HG03457 (cell line): ENCODE data around the gene EGFR.
"Not testable (repeated sequence)": the region's sequence is repeated elsewhere in the genome, so short reads cannot be mapped to it uniquely, and the experiment has no call there.

Source experiments
- ATAC-seq: cut with Tn5 transposase; IDR thresholded peaks from one replicate; pipeline ENCODE4 v1.9.1; 2021; ENCODE audit warnings: moderate number of reproducible peaks; ENCODE audit not compliant: unreplicated experiment

EGFR gene

DNA sequence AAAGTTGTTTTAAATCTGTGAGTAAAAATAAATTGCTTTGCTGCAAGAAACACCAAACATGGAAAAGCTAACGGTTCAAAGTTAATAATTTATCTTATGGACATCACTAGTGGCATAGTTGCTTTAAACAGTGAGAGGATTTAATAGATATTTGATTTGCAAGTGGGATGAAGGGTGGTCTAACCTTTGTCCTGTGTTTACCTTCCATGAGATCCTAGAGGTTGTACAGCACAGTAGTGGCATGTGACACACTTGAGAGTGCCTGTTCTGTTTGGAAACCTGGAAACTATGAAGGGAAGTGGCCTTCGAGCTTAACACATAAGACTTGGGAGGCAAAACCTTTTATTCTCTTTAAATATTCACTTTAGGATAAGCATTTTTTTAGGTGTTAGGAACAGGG, 16.0 kb downstream of the EGFR start:
- ATAC-seq, result no peak

DNA sequence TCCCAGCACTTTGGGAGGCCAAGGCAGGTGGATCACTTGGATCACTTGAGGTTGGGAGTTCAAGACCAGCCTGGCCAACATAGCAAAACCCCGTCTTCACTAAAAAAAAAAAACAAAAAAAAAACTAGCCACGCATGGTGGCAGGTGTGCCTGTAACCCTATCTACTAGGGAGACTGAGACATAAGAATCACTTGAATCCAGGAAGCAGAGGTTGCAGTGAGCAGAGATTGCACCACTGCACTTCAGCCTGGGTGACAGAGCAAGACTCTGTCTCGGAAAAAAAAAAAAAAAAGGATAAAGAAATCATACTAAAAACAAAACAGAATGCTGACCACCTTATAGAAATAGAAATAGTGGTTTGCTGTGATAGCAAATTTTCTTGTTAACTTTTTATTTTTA, 16.6 kb downstream of the EGFR start:
- not testable (repeated sequence) for ATAC-seq

DNA sequence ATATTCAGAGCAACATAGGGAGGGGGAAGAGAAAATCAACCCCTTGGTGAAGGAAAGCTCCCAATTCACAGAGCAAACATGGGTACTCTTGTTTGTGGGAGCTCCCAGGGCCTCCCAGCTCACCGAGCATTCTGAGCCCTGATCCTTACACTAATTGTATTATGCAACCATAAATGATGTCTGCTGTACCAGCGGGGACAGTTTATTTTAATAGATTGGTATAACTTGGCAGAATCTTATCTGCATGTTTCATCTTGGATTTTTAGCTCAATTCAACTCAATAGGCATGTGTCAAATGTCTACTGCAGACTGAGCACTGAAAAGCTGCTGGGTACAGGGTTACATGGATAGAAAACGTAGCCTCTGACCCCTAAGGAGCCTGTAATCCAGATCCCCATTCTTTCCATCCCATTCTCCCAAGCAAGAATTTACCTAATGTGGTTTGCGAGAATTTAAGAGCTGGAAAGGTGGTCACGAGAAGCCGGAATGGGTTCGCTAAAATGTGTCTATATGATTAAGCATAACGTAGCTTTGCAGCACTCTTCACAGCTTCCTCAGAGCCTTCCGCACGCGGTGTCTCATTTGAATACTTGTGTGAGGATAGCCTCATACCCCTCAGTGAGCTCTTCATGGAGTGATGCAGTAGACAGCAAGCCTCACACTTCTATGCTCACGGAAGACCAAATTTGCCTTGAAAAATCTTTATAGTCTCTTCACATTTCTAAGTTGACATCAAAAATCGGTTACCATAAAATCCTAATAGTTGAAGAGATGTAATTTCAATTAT, 18.3 kb downstream of the EGFR start:
- no peak for ATAC-seq

DNA sequence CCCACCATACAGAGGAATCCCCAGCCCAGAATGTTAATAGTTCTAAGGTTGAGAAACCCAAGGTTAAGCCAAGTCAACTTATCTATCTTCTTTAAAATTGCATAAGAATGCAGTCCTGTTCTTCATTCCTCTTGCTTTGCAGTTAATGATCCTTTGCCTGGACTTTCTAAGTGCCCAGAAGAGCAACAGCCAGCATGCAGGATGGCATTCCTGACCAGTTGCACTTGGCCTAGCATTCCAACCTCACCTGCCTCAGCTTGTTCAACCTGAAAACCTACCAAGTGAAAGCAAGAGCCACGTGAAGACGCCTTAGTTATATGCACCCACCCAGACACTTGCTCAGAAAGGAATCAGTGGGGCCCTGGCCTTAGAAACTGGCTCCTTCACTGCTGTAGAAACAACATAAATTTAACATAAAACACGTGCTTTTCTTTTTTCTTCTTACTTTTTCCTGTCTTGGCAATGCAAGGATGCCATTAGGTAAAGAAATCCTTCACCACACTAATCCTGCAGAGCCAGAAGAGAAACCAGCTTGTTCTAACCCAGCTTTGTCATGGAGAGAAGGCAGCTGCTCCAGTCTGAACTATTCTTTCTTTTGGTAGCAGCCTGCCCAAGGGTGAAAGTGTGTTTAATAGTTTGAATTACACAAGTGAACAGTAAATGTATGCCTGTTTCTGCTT, 25.0 kb downstream of the EGFR start:
- no peak for ATAC-seq

DNA sequence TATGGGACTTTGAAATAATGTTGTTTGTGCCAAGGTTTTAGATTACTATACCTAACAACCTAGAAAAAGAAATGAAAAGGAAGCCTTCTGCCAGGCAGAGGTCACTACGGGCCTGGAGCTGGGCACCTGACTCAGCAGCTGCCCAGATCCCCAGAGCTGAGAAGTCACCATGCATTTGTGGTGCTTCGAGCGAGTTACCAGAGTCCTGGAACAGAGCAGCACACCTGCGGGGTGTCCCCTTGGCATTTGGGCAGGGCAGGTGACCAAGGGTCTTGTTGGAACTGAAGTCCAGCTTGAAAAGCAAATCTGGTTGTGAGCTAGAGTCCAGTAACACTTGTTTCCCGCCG, 25.5 kb downstream of the EGFR start:
- ATAC-seq, result no peak

DNA sequence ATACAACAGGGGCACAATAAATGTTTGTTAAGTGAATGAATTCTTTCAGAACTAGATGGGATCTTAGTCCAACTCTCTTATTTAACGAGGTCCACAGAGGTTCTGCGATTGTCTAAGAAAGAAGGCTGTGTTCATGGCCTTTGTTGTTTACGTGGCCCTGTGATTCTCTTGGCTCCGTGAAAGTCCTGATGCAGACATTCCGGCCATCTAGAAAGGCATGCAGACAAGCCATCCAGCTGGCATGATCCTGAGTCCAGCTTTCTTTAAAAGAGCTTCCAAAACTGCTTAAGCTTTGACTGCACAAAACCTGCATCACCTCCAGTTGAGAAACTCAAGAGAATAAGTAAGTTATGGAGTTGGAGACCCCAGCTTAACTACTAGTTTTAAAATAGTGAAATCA, 26.0 kb downstream of the EGFR start:
- no peak for ATAC-seq

DNA sequence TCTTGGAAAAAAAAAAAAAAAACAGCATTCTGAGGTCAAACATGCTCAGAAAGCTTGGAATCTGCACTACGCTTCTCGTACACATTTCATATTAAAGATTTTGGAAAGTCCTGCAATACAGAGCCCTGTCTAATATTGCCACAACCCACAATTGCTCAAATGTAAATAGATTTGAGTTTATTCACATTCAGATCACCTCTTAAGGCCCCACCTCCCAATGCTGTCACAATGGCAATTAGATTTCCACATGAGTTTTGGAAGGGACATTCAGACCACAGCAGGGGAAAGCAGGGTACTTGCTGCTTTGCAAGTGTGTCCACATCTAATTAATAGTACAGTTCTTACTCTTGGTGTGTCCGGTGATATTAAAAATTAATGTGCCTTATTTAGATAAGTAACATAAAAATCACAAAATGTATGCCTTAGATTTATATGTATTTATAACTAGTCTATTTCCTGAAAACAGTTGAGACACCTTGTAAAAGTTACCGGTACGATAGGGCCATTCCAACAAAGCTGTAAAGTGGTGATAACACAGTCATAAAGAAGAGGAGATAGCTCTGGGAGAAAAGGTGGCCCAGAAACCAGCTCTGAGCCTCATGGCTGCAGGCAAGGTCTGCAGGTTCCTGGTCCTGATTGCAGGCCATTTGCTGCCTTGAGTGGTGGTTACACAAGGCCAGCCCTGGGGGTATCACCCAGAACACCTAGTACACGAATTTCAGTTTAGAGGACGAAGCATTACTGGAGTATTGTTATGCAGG, 27.9 kb downstream of the EGFR start:
- no peak for ATAC-seq

DNA sequence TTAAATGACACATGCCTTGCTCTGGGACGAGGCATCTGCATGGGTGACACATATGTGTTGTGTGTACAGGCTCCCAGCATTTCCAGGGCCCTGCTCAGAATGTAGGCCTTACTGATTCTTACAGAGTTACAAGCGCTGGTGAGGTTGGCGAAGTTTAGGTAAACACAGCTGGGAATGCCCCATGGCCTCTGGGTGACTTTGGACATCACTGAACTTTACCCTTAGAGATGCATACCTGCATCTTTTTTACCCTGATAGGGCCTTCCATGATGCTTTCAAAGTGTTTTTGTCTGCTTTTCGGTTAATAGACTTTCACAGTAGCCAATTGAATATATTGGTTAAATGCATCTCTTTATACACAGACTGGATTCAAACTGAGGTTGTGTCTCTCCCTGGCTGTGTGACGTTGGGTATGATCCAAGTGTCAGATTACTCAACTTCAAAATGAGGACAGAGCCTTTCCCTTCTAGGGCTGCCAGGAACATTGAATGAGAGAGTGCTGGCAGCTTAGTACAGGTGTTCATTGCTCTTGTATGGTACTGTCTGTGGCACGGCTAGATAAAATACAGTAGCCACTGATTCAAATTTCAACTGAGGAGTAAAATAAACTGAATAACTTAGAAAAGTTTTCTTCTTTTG, 29.5 kb downstream of the EGFR start:
- ATAC-seq, result no peak

DNA sequence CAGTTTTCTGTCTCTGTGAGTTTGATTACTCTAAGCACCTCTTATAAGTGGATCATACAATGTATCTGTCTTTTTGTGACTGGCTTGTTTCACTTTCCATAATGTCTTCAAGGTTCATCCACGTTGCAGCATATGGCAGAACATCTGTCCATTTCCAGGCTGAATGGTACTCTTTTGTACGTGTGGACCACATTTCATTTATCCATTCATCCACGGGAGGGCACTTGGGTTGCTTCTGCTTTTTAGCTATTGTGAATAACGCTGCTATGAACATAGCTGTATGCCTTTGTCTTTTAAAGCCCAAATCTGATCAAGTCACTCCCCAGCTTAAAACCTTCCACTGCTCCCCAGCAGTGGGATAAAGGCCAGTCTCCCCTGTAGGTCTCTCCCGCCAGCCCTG, 31.5 kb downstream of the EGFR start:
- ATAC-seq, result no peak

DNA sequence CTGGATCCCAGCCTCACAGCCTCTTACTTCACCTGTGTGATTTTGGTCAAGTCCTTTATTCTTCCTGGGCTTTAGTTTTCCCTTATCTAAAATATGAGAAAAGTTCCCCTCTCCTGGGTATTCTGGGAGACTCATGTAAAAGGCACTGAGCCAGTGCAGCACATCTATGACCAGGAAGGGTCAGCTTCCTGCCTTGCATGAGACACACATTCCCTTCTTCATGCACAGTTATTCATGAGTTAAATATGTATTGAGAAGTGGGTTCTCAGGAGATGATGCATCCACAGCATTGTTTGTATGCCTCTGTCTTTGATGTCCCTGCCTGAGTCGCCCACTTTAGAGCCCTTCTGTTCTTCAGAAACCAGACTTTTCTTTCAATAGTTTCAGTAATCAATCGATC, 33.3 kb downstream of the EGFR start:
- ATAC-seq, result no peak

DNA sequence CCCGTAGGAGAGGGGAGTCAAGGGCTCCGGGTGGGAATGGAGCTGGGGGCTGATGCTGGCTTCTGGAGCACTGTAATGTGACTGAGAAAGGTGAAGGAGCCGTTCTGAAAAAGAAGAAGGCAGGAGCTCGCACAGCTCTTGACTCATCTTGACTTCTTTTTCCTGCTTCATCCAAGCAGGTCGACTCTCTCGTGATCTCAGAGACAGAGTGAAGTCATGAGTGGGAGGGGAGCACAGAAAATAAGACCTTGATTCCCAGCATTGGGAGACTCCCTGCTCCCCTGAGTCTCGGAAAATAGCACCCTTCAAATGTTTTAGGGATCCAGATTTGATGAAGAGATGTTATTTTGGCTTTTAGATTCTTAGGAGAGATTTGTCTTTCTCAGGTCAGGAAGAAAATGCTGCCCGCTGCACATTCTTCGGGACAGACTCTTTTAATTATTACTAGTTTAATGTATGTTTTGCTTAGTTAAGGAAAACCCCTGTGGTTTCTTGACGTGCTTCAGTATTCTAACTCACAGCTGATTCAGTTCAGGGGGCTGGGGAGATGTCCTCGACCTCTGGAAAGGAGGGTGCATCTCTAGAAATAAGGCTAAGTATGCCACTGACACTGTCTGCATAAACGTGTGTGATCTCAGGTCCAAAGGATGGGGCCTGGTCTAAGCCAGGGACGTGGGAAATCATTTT, 34.1 kb downstream of the EGFR start:
- ATAC-seq, result no peak

DNA sequence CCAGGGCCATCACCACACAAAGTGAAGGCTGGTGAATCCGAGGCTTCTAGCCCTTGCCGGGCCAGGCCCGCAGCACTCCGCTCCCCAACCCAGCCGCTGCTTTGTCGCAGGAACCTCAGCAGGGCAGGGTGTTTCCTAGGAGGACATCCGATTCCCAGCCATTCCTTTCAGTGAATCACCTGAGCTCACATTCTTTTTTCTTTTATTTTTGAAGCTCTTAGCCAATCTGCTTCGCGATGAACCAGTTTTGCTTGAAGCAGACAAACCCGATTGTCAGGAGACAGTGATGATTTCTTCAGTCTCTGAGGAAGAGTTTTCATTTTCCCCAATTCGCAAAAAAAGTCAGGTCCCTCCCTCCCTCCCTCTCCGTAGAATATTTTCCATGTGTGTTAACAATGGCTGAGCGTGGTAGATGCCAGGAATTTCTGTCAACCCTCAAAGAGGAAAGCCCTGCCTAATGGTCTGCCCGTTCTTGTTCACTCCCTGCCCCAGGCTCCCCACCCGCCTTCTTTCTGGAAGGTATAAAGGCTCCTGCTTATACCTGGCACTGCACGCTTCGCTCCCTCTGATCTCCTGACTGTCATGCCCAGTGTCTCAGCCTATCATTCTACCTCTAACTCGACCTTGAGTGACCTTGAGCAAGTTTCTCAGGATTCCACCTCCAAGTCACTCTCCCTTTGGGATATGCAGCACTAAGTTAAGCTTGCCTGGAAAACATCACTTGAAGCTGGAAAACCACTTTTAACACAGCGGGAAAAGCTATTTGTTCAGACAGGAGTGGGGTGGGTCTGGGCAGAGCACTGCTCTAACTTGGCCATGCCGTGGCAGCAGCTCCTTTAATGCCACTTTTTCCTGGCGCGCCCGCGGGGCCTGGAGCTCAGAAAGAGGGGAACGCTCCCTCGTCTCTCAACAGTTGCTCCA, 35.1 kb downstream of the EGFR start:
- no peak for ATAC-seq

DNA sequence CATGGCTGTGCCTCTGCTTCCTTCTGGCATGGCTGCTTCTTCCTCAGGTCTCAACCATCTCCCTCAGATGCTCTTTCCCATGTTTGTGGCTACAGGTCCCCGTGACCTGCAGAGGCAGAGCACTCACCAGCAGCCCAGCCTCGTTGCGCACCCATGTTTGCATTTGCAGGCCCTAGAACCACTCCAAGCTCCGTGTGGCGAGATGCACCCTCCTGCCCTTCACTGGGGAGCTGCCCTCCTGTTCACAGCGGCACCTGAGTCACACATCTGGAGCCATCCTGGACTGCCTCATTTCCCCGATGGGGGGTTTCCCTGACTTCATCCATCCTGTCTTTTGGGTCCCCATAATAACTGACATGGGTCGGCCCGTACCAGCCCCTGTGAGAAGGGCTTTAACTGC, 35.9 kb downstream of the EGFR start:
- ATAC-seq, result no peak

DNA sequence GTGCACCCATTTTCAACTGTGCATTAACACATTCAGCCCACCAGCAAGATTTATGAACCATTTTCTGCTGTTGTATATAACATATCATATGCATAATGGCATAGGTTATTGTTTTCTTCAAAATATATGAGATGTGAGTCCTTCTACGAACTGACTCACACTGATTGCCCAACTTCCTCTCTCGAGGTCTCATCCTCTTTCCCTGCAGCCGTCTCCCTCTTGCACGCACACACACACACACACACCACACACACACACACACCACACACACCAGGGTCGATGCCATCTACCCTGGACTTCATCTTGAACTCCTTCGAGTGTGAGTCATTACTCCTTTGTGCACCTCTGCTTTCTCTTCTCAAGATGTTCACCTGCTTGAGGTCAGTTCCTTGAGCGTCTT, 36.7 kb downstream of the EGFR start:
- no peak for ATAC-seq

DNA sequence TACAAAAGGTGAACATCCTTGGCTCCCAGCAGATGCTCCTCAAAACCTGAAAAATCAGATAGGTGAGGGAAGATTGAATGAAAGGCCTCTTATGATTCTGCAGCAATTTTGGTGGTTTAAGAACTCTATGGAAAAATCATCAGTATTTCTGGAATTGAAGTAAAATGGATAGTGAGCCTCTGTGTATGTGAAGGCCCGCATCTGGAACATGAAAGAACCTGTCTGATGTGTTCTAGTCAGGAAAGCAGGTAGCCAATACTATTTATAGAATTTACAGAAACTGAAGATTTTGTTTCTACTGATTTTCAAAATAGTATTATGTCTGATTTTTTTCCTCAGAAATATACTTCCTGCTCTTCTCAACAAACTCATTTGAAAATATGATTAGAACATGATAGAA, 37.3 kb downstream of the EGFR start:
- ATAC-seq, result no peak

DNA sequence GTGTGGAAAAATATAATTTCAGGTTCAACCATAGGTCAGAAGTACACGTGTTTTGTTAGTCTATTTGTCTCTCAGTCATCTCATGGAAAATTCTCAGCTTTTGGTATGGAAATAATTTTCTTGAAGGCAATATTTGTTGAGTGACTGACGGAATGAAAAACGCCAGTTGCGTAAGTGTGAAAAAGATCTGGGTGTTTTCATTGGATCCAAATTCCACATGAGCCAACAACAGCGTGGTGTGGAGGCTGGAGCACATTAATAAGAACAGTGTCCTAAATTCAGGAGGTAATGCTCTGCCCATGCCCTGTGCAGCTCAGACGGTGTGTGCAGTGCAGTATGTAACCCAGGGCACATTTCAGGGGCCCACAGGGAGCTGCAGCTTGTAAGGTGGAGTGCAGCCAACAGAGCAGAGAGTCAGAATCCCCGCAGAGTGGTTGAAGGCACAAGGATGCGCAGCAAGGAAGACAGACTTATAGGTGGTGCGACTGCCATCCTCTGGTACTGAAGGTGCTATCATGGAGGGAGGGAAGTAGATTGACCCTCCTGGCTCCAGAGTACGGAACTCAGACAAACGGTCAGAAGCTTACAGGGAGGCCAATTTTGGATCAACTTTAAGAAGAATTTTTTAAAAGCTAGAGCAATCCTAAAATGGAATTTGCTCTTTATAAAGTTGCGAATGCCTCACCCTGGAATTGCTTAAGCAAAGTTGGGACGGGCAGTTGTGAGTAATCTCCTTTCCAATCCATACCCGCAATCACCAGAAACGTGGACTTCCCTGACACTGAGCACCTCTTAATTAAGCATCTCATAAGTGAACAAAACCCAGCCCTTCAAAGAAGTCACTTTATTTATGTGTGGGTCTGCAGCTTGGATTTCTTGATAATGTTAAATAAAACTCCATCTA, 38.0 kb downstream of the EGFR start:
- ATAC-seq, result no peak

DNA sequence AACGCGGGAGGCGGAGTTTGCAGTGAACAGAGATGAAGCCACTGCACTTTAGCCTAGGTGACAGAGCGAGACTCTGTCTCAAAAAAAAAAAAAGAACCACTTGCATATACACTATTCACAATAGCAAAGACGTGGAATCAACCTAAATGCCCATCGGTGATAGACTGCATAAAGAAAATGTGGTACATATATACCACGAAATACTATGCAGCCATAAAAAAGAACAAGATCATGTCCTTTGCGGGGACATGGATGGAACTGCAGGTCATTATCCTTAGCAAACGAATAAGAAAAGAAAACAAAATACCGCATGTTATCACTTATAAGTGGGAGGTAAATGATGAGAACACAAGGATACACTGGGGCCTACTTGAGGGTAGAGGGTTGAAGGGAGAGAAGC, 39.5 kb downstream of the EGFR start:
- ATAC-seq, result no peak

DNA sequence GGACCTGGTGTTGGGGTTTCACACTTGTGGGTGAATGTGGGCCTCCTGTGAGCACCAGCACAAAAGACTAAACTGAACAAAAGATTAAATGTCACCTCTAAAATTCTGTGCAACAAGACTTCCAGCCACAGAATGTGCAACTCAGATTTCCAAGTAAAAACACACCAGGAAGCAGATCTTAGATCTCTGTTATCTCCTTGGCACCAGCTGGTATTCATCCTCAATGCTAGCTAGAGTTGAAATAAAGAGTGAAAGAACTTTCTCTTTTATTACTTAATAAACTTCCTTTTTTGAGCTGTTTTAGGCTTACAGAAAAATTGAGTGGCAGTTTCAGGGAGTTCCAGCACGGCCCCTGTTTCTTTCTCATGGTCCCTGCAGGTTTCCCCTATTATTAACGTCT, 40.2 kb downstream of the EGFR start:
- ATAC-seq, result no peak

DNA sequence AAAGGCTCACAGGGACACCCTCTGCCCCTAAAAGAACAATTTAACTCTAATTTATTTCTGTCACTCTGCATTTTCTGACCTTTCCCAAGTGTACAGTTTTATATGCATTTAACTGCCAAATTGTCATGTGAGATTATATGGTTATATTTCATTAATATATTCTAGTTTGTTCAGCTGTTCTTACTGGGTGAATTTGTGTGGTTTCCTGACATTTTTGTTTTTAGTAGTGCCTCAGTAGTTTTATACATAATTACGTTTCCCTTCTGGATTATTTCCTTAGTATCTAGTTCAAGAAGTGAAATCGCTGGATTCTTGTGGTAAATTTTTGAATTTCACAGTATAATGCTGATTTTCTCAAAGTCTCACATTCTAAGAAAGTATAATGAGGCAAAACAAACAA, 41.3 kb downstream of the EGFR start:
- ATAC-seq, result no peak
